Mesendoderm (in vitro differentiated cells): ENCODE results near the gene TEC.

Experiments
- DNase-seq: peaks from one replicate; pipeline ENCODE4 v3.0.0; 2013
- H2AK5ac ChIP-seq: 2 replicates; pipeline ENCODE4 v1.6.1; 2013; ENCODE audit warnings: low read length, inconsistent platforms
- H2BK120ac ChIP-seq: 2 replicates; pipeline ENCODE4 v1.6.1; 2013; ENCODE audit warnings: low read depth, mild to moderate bottlenecking, low read length, moderate library complexity, mixed read lengths
- H2BK15ac ChIP-seq: replicated peaks from 2 replicates; pipeline ENCODE4 v1.6.1; 2013; ENCODE audit warnings: low read depth, mild to moderate bottlenecking, moderate library complexity
- H2BK5ac ChIP-seq: 2 replicates; pipeline ENCODE4 v1.6.1; 2013; ENCODE audit warnings: low read length, inconsistent platforms
- H3K18ac ChIP-seq: 2 replicates; pipeline ENCODE4 v1.6.1; 2013; ENCODE audit warnings: mild to moderate bottlenecking, low read length, mixed read lengths
- H3K23ac ChIP-seq: one replicate; pipeline ENCODE4 v1.6.1; 2013; ENCODE audit warnings: low read length
- H3K27ac ChIP-seq: 2 replicates; pipeline ENCODE4 v1.5.1; 2013; ENCODE audit warnings: low read depth, mild to moderate bottlenecking, inconsistent platforms, low read length, moderate library complexity
- H3K27me3 ChIP-seq: 2 replicates; pipeline ENCODE4 v1.6.1; 2013; ENCODE audit warnings: low read length, control low read depth, mild to moderate bottlenecking, inconsistent platforms; ENCODE audit not compliant: insufficient read depth, poor library complexity
- H3K36me3 ChIP-seq: 2 replicates; pipeline ENCODE4 v1.6.1; 2013; ENCODE audit warnings: low read length, inconsistent platforms; ENCODE audit not compliant: control insufficient read depth, insufficient read depth
- H3K4ac ChIP-seq: one replicate; pipeline ENCODE4 v1.6.1; 2013; ENCODE audit warnings: low read depth, mild to moderate bottlenecking, low read length, moderate library complexity
- H3K4me1 ChIP-seq: 2 replicates; pipeline ENCODE4 v1.6.1; 2013; ENCODE audit warnings: low read depth, low read length, inconsistent platforms; ENCODE audit not compliant: control insufficient read depth
- H3K4me2 ChIP-seq: 2 replicates; pipeline ENCODE4 v1.6.1; 2013; ENCODE audit warnings: low read length
- H3K4me3 ChIP-seq: 2 replicates; pipeline ENCODE4 v1.5.1; 2013; ENCODE audit warnings: mild to moderate bottlenecking, low read length
- H3K56ac ChIP-seq: one replicate; pipeline ENCODE4 v1.6.1; 2013; ENCODE audit warnings: low read length
- H3K79me1 ChIP-seq: 2 replicates; pipeline ENCODE4 v1.6.1; 2013; ENCODE audit warnings: low read length, inconsistent platforms
- H3K79me2 ChIP-seq: 2 replicates; pipeline ENCODE4 v1.6.1; 2013; ENCODE audit warnings: mild to moderate bottlenecking, low read length; ENCODE audit not compliant: control insufficient read depth, insufficient read depth
- H3K9ac ChIP-seq: 2 replicates; pipeline ENCODE4 v1.6.1; 2013; ENCODE audit warnings: low read length, inconsistent platforms
- H4K5ac ChIP-seq: one replicate; pipeline ENCODE4 v1.6.1; 2013; ENCODE audit warnings: low read length
- H4K8ac ChIP-seq: one replicate; pipeline ENCODE4 v1.6.1; 2013; ENCODE audit warnings: low read depth, mild to moderate bottlenecking, control low read depth, low read length, moderate library complexity
- WGBS: extraction: QIAGEN DNeasy Blood & Tissue Kit; methylation state at CpG from one replicate; pipeline ENCODE4 v1.1.7; 2013; ENCODE audit warnings: low lambda C conversion rate, missing lambda C conversion rate; ENCODE audit not compliant: insufficient coverage; ENCODE audit errors: extremely low coverage; 5-methylcytosine and 5-hydroxymethylcytosine counted together

TEC gene

DNA sequence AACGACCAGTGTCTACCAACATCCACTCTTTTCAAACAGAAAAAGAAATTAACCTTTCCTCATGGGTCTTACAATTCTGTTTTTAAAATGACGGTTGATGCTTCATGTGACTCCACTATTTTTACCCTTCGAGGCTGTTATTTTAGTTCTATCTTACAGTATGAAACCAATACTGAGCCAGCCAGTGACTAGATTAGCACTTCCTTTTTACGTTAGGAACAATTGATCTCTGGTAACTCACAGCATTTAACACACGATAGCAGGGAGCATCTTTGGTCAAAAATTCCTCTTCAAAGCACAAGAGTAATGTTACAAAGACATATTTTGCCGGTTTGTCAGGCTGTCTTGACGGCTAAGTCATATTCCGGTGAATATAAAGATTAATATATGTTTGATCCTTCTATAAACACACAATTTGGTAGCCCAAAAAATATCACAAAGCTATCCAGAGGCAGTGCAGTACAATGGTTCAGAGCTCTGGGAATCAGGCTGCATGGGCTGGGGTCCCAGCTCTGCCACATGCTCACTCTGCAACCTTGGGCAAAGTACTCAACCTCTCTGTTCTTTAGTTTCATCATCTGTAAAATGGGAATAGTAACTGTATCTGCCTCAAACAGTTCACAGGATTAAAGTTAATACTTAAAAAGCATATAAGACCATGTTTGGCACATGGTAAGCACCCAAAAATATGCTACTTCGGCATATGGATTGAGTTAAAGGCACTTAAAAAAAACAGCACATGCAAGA lies 72.7 kb downstream of the TEC start:
- DNase-seq = no peak
- no peak overlapping the region for H3K27ac ChIP-seq
- no peak overlapping the region for H3K56ac ChIP-seq
- no peak overlapping the region for H3K18ac ChIP-seq
- no peak overlapping the region for H3K4me2 ChIP-seq
- H3K36me3 ChIP-seq = no peaks in the 10 kb centered on the region
- no peak overlapping the region for H4K8ac ChIP-seq
- no peaks in the 10 kb centered on the region for H3K79me1 ChIP-seq
- no peaks in the 10 kb centered on the region for H3K4me1 ChIP-seq
- no peak overlapping the region for H2BK5ac ChIP-seq
- H3K9ac ChIP-seq = no peak overlapping the region
- WGBS = no CpG with 5 or more reads among the region's 9 CpGs
- no peak overlapping the region for H2BK15ac ChIP-seq
- H4K5ac ChIP-seq = no peak overlapping the region
- no peaks in the 10 kb centered on the region for H3K79me2 ChIP-seq
- H3K4ac ChIP-seq = no peak overlapping the region
- H3K27me3 ChIP-seq = no peaks in the 10 kb centered on the region
- H3K23ac ChIP-seq = no peak overlapping the region
- no peak overlapping the region for H2BK120ac ChIP-seq
- no peak overlapping the region for H2AK5ac ChIP-seq
- H3K4me3 ChIP-seq = no peak overlapping the region

DNA sequence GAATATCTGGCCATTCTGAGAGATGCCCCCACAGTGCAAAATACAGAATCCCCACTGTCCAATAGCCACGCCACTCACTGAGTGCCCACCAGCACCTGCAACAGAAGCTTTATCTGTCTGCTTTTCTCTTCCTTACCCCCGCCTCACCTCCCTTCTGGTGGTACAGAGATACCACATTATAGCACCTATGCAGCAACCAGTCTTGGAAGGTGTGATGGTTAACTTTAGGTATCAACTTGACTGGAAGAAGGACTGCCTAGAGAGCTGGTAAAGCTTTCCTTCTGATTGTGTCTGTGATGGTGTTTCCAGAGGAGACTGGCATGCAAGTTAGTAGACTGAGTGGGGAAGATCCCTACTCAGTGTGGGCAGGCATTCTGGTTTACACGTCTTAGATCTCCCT lies 73.8 kb downstream of the TEC start:
- WGBS = no CpG with 5 or more reads among the region's 3 CpGs
- H2AK5ac ChIP-seq = no peak overlapping the region
- no peak overlapping the region for H2BK15ac ChIP-seq
- no peak overlapping the region for H2BK5ac ChIP-seq
- DNase-seq = no peak
- H3K27me3 ChIP-seq = no peaks in the 10 kb centered on the region
- no peaks in the 10 kb centered on the region for H3K79me2 ChIP-seq
- no peak overlapping the region for H3K27ac ChIP-seq
- H2BK120ac ChIP-seq = no peak overlapping the region
- no peak overlapping the region for H3K4me3 ChIP-seq
- H3K18ac ChIP-seq = no peak overlapping the region
- H3K4ac ChIP-seq = no peak overlapping the region
- no peak overlapping the region for H3K4me2 ChIP-seq
- H3K9ac ChIP-seq = no peak overlapping the region
- H3K4me1 ChIP-seq = no peaks in the 10 kb centered on the region
- H4K8ac ChIP-seq = no peak overlapping the region
- H3K23ac ChIP-seq = no peak overlapping the region
- H4K5ac ChIP-seq = no peak overlapping the region
- no peaks in the 10 kb centered on the region for H3K36me3 ChIP-seq
- H3K56ac ChIP-seq = no peak overlapping the region
- no peaks in the 10 kb centered on the region for H3K79me1 ChIP-seq

DNA sequence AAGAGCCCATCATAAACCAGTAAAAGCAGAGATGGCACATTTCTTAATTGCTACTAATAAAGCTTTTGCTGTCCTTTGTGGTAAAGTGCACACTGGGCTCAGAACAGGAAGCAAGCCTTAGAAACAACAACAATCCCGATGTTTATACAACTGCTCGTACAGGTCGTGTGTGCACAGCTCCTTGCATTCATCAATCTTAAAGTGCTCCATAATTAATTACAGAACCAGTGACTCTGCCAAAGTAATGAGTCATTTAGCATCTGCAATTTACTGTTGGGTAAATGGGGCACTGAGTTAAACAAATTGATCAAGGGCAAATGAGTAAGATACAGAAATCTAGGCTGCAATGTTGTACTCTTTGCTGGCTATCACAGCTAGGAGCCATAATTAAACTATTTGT lies 74.3 kb downstream of the TEC start:
- Histone ChIP-seq H3K79me2 (no peaks in the 10 kb centered on the region), H2BK5ac (no peak overlapping the region), H3K4me1 (no peaks in the 10 kb centered on the region), H3K4me3 (no peak overlapping the region), H2BK15ac (no peak overlapping the region), H3K27ac (no peak overlapping the region), H3K36me3 (no peaks in the 10 kb centered on the region), H3K4ac (no peak overlapping the region), H3K79me1 (no peaks in the 10 kb centered on the region), H3K4me2 (no peak overlapping the region), H3K23ac (no peak overlapping the region), H3K9ac (no peak overlapping the region), H4K5ac (no peak overlapping the region), H2AK5ac (no peak overlapping the region), H2BK120ac (no peak overlapping the region), H4K8ac (no peak overlapping the region), H3K56ac (no peak overlapping the region), H3K18ac (no peak overlapping the region), H3K27me3 (no peaks in the 10 kb centered on the region)
- WGBS = no CpG with 5 or more reads among the region's 3 CpGs
- DNase-seq = no peak

DNA sequence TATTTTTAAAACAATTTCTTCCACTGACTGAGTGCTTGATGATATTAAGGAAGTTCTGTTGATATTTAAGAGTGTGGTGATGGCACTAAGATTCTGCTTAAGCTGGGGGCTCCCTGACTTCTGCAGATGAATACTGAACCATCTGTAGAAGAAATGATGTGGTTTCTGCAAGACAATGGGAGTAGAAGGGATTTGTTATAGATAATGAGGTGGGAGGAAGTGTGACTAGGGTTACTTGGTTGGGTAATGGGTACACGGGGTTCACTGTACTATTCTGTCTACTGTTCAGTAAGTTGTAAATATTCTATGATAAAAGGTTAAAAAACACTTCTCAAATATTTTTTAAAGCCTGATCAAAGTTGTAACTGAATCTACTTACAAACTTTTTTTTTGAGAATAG lies 74.7 kb downstream of the TEC start:
- H3K4me2 ChIP-seq = no peak overlapping the region
- H2BK120ac ChIP-seq = no peak overlapping the region
- no peak overlapping the region for H3K9ac ChIP-seq
- no peak overlapping the region for H3K27ac ChIP-seq
- no peaks in the 10 kb centered on the region for H3K4me1 ChIP-seq
- no peak overlapping the region for H3K4me3 ChIP-seq
- no peak overlapping the region for H2BK15ac ChIP-seq
- H3K23ac ChIP-seq = no peak overlapping the region
- no peak overlapping the region for H2BK5ac ChIP-seq
- 100% methylated on average over 1 of the region's 1 CpG for whole genome bisulfite sequencing
- H3K4ac ChIP-seq = no peak overlapping the region
- no peak overlapping the region for H4K5ac ChIP-seq
- H2AK5ac ChIP-seq = no peak overlapping the region
- no peaks in the 10 kb centered on the region for H3K27me3 ChIP-seq
- H3K79me1 ChIP-seq = no peaks in the 10 kb centered on the region
- no peak for DNase-seq
- H4K8ac ChIP-seq = no peak overlapping the region
- H3K18ac ChIP-seq = no peak overlapping the region
- H3K79me2 ChIP-seq = no peaks in the 10 kb centered on the region
- no peak overlapping the region for H3K56ac ChIP-seq
- no peaks in the 10 kb centered on the region for H3K36me3 ChIP-seq

DNA sequence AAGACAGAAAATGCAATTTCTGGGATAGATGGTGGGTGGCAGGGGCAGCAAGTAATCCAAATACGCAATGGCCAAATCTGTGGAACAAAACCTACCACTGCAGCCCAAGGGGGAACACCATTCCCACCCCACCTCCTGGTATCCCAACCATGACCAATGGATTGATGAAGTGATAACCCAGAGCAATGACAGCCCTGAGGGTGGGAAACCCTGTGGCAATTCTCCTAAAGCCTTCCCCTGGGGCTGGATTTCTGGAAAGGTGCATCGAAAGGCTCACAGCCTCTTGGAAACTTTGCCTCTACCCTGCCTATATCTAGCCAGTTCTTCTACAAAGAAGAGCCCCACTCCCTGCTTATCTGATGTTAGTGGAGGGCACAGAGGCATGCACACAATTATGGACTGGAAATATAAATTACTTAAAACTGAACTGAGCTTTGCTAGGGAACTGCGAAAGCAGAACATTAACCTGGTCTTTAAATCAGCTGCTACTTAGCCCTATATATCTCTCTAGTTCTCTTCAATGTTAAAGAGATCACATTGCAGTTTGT lies 75.6 kb downstream of the TEC start:
- Histone ChIP-seq H3K23ac (no peak overlapping the region), H2BK15ac (no peak overlapping the region), H2AK5ac (no peak overlapping the region), H3K27ac (no peak overlapping the region), H3K4me1 (no peaks in the 10 kb centered on the region), H3K4ac (no peak overlapping the region), H4K8ac (no peak overlapping the region), H3K79me1 (no peaks in the 10 kb centered on the region), H2BK5ac (no peak overlapping the region), H3K36me3 (no peaks in the 10 kb centered on the region), H3K79me2 (no peaks in the 10 kb centered on the region), H3K4me3 (no peak overlapping the region), H3K9ac (no peak overlapping the region), H3K18ac (no peak overlapping the region), H3K56ac (no peak overlapping the region), H2BK120ac (no peak overlapping the region), H4K5ac (no peak overlapping the region), H3K27me3 (no peaks in the 10 kb centered on the region), H3K4me2 (no peak overlapping the region)
- DNase-seq = no peak
- WGBS = no CpG with 5 or more reads among the region's 3 CpGs
